ENCODE results near the gene UNC93B1.

DNA sequence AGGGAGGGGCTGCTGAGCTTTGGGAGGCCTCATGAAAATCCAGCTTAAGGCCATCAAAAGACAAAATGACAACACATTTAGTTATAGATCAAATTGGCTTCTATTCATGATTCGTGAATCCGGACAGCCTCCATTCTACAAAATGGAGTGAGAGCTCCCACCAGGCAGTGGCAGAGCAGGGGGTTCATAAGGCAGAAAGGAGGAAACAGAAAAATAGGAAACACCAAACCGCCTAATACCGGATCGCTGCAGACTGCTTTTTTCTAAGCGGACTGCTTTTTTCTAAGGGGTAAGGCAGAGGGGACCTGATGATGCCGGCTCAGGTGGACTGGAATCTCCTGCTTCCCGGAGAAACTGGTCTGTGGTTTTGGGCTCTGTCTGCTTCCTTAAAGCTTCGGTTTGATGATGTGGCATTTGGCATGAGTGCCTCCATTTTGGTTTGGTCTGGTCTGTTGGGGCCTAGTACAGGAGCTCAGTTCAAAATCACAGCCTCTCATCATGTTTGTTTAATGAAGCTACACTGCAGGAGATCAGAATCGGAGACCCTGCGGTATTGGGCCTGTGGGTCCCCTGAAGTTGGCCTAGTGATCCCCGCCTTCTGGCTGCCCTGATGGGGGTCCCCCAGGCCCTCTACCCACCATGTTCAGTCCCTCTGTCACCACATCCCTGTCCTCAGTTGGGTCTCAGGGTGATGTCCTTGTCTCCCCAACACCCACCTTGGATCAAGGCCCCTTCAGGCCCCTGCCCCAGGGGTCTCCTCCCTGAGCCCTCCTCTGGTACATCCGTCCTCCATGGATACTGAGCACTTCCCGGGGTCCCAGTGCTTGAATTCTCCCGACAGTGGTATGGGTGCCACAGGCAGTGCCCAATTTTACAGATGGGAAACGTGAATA lies 7.4 kb upstream of the UNC93B1 start:
- no peak for TF ChIP-seq POLR2AphosphoS5 (IDR thresholded peaks at IDR 0.05)
- TF ChIP-seq, protein P1, sequence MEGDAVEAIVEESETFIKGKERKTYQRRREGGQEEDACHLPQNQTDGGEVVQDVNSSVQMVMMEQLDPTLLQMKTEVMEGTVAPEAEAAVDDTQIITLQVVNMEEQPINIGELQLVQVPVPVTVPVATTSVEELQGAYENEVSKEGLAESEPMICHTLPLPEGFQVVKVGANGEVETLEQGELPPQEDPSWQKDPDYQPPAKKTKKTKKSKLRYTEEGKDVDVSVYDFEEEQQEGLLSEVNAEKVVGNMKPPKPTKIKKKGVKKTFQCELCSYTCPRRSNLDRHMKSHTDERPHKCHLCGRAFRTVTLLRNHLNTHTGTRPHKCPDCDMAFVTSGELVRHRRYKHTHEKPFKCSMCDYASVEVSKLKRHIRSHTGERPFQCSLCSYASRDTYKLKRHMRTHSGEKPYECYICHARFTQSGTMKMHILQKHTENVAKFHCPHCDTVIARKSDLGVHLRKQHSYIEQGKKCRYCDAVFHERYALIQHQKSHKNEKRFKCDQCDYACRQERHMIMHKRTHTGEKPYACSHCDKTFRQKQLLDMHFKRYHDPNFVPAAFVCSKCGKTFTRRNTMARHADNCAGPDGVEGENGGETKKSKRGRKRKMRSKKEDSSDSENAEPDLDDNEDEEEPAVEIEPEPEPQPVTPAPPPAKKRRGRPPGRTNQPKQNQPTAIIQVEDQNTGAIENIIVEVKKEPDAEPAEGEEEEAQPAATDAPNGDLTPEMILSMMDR (IDR thresholded peaks at IDR 0.05), result no peak

Data from upper lobe of left lung (tissue), 4 donors.